GM23338 (cell line): ENCODE data around the gene SHISA4. TPM values are rescaled to one million over a fixed set of nuclear protein-coding genes. Genes with fewer than 3 reads are reported as not detected.

Experiments
- ATAC-seq: fragments of 200-7000 bp; cut with Tn5 transposase; 3 replicates; pipeline ENCODE4 v1.9.1; 2020
- DNase-seq: peaks from one replicate; pipeline ENCODE4 v3.0.0-alpha.2; 2015; ENCODE audit warnings: low spot score
- H2AFZ ChIP-seq: fragments of 200-600 bp; sonication (generic); 2 replicates; pipeline ENCODE4 v1.8.0; 2016; ENCODE audit warnings: antibody characterized with exemption, mild to moderate bottlenecking, moderate library complexity
- H3F3A ChIP-seq: fragments of 200-600 bp; sonication (generic); replicated peaks from 2 replicates; pipeline ENCODE4 v1.8.0; 2017; ENCODE audit warnings: antibody characterized with exemption, mixed run types, low read depth
- H3K27ac ChIP-seq: fragments of 200-600 bp; sonication (generic); 2 replicates; pipeline ENCODE4 v1.6.1; 2016; ENCODE audit warnings: low read depth
- H3K27me3 ChIP-seq: fragments of 200-600 bp; sonication (generic); 2 replicates; pipeline ENCODE4 v1.8.0; 2016; ENCODE audit warnings: mild to moderate bottlenecking, mixed run types, moderate library complexity; ENCODE audit not compliant: insufficient read depth
- H3K36me3 ChIP-seq: fragments of 200-600 bp; sonication (generic); 2 replicates; pipeline ENCODE4 v1.8.0; 2016; ENCODE audit warnings: mild to moderate bottlenecking; ENCODE audit not compliant: insufficient read depth
- H3K4me1 ChIP-seq: fragments of 200-600 bp; sonication (generic); 2 replicates; pipeline ENCODE4 v1.8.0; 2016; ENCODE audit warnings: mild to moderate bottlenecking, moderate library complexity; ENCODE audit not compliant: insufficient read depth
- H3K4me2 ChIP-seq: fragments of 200-600 bp; sonication (generic); 2 replicates; pipeline ENCODE4 v1.7.1; 2017; ENCODE audit warnings: mixed run types
- H3K4me3 ChIP-seq: fragments of 200-600 bp; sonication (generic); 2 replicates; pipeline ENCODE4 v1.6.1; 2016; ENCODE audit warnings: mixed run types
- H3K79me2 ChIP-seq: fragments of 200-600 bp; sonication (generic); replicated peaks from 2 replicates; pipeline ENCODE4 v1.8.0; 2017; ENCODE audit warnings: mild to moderate bottlenecking; ENCODE audit not compliant: insufficient read depth
- H3K9me2 ChIP-seq: fragments of 200-600 bp; sonication (generic); 2 replicates; pipeline ENCODE4 v1.8.0; 2017; ENCODE audit not compliant: insufficient read depth
- H4K20me1 ChIP-seq: fragments of 200-600 bp; sonication (generic); replicated peaks from 2 replicates; pipeline ENCODE4 v1.8.0; 2017; ENCODE audit warnings: mild to moderate bottlenecking; ENCODE audit not compliant: insufficient read depth
- H3K27ac Mint-ChIP-seq: 2 replicates; pipeline ENCODE4 v1.8.0; 2020; ENCODE audit warnings: inconsistent platforms, mild to moderate bottlenecking, moderate library complexity, mixed read lengths
- H3K27me3 Mint-ChIP-seq: 3 replicates; pipeline ENCODE4 v1.8.0; 2022; ENCODE audit warnings: low read depth, mild to moderate bottlenecking, moderate library complexity, mixed read lengths, inconsistent platforms; ENCODE audit not compliant: insufficient read depth, poor library complexity
- H3K36me3 Mint-ChIP-seq: 3 replicates; pipeline ENCODE4 v1.8.0; 2021; ENCODE audit warnings: low read depth, mild to moderate bottlenecking, inconsistent platforms, moderate library complexity, mixed read lengths
- H3K4me1 Mint-ChIP-seq: 3 replicates; pipeline ENCODE4 v1.8.0; 2020; ENCODE audit warnings: mild to moderate bottlenecking, inconsistent platforms, mixed read lengths
- H3K4me3 Mint-ChIP-seq: 3 replicates; pipeline ENCODE4 v1.8.0; 2021; ENCODE audit warnings: moderate library complexity, mild to moderate bottlenecking, inconsistent platforms, mixed read lengths
- H3K9me3 Mint-ChIP-seq: 3 replicates; pipeline ENCODE4 v1.8.0; 2020; ENCODE audit warnings: moderate library complexity, mild to moderate bottlenecking, inconsistent platforms, mixed read lengths
- EZH2 ChIP-seq: fragments of 200-600 bp; sonication (generic); IDR thresholded peaks from one replicate; pipeline ENCODE4 v1.8.0; 2017; ENCODE audit warnings: antibody characterized with exemption, mild to moderate bottlenecking, low read depth; ENCODE audit not compliant: unreplicated experiment
- EZH2phosphoT487 ChIP-seq: fragments of 200-600 bp; sonication (generic); IDR thresholded peaks from one replicate; pipeline ENCODE4 v1.8.1; 2018; ENCODE audit warnings: antibody characterized with exemption; ENCODE audit not compliant: unreplicated experiment
- JUNB ChIP-seq: IDR thresholded peaks from one replicate; pipeline ENCODE4 v1.6.1; 2016; ENCODE audit warnings: antibody characterized with exemption; ENCODE audit not compliant: unreplicated experiment
- NANOG ChIP-seq: IDR thresholded peaks from 2 replicates; pipeline ENCODE4 v1.6.1; 2016; ENCODE audit warnings: antibody characterized with exemption, borderline replicate concordance
- POLR2AphosphoS5 ChIP-seq: IDR thresholded peaks from 2 replicates; pipeline ENCODE4 v1.6.1; 2016; ENCODE audit warnings: antibody characterized with exemption, low read depth
- STAT1 ChIP-seq: IDR thresholded peaks from one replicate; pipeline ENCODE4 v1.6.1; 2016; ENCODE audit warnings: antibody characterized with exemption; ENCODE audit not compliant: unreplicated experiment
- ZNF331 ChIP-seq: fragments of 250-450 bp; sonication (Bioruptor Pico); IDR thresholded peaks from 2 replicates; pipeline ENCODE4 v1.5.0; 2020; ENCODE audit warnings: low read depth, mild to moderate bottlenecking, moderate library complexity
- polyA plus RNA-seq: library from polyadenylated mRNA; unstranded; fragments of >200 nt; fragmentation: Nextera tagmentation; extraction: Ambion mirVana; gene quantifications from 2 replicates; pipeline ENCODE4 v1.2.1, GENCODE V29; 2016
- total RNA-seq: library from RNA; depleted of rRNA; stranded (reverse); fragments of >200 nt; shearing (Covaris generic); gene quantifications from 2 replicates; pipeline ENCODE4 v1.2.3, GENCODE V29; 2014
- TF ChIP-seq, protein P1 (sequence below): IDR thresholded peaks from 2 replicates; pipeline ENCODE4 v1.6.1; 2016; ENCODE audit warnings: antibody characterized with exemption
- TF ChIP-seq, protein P2 (sequence below): fragments of 250-450 bp; sonication (Bioruptor Pico); IDR thresholded peaks from 2 replicates; pipeline ENCODE4 v1.5.0; 2020; ENCODE audit warnings: mild to moderate bottlenecking, moderate library complexity

The SHISA4 gene
- total and polyA plus RNA-seq, 2 experiments from 2014 or later, result 8.0 to 9.2 TPM

DNA sequence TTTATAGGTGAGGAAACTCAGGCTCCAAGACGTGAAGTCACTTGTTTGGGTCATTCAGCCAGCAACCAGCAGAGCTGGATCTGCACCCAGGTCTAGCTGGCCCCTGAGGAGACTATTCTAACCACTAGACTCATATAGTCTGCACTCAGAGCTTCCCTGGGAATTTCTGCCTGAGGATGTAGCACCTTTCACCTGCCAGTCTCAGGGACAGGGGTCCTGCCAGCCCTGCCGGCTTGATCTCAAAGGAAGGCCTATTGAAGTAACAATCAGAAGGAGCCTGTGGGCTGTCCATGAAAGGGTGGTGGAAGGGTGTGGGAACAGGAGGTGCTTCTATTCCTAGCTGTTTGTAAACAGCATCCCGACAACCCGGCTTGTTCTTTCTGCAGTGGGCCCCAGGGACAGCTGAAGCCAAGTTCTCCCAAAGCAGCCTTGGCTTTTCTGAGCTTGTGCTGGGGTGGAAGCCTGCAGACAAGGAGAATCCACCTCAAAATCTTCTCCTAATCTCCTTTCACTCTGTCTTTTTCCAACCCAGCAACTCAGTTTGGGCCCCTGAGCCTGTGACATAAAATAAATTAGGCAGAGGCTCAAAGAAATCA lies 49.8 kb downstream of the SHISA4 start:
- peaks cover 10% of the 10 kb centered on the region for H3K4me1 Mint-ChIP-seq
- Histone ChIP-seq H3K79me2 (no peaks in the 10 kb centered on the region), H3K4me2 (no peak overlapping the region), H3F3A (peaks cover 8% of the 10 kb centered on the region; the same call in 1 of the 2 replicates), H4K20me1 (no peaks in the 10 kb centered on the region), H3K4me3 (no peak overlapping the region), H3K36me3 (no peaks in the 10 kb centered on the region), H3K4me1 (peaks cover 4% of the 10 kb centered on the region; the same call in 1 of the 2 replicates), H2AFZ (no peak overlapping the region), H3K9me2 (no peaks in the 10 kb centered on the region), H3K27me3 (no peaks in the 10 kb centered on the region), H3K27ac (no peak overlapping the region)
- no peak overlapping the region for H3K27ac Mint-ChIP-seq
- no peak for ATAC-seq
- H3K36me3 Mint-ChIP-seq, result no peaks in the 10 kb centered on the region
- no peak for TF ChIP-seq EZH2
- no peak for TF ChIP-seq POLR2AphosphoS5
- TF ChIP-seq JUNB, result no peak
- TF ChIP-seq EZH2phosphoT487, result no peak
- TF ChIP-seq, protein P1, sequence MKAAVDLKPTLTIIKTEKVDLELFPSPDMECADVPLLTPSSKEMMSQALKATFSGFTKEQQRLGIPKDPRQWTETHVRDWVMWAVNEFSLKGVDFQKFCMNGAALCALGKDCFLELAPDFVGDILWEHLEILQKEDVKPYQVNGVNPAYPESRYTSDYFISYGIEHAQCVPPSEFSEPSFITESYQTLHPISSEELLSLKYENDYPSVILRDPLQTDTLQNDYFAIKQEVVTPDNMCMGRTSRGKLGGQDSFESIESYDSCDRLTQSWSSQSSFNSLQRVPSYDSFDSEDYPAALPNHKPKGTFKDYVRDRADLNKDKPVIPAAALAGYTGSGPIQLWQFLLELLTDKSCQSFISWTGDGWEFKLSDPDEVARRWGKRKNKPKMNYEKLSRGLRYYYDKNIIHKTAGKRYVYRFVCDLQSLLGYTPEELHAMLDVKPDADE, result no peak
- TF ChIP-seq, protein P2, sequence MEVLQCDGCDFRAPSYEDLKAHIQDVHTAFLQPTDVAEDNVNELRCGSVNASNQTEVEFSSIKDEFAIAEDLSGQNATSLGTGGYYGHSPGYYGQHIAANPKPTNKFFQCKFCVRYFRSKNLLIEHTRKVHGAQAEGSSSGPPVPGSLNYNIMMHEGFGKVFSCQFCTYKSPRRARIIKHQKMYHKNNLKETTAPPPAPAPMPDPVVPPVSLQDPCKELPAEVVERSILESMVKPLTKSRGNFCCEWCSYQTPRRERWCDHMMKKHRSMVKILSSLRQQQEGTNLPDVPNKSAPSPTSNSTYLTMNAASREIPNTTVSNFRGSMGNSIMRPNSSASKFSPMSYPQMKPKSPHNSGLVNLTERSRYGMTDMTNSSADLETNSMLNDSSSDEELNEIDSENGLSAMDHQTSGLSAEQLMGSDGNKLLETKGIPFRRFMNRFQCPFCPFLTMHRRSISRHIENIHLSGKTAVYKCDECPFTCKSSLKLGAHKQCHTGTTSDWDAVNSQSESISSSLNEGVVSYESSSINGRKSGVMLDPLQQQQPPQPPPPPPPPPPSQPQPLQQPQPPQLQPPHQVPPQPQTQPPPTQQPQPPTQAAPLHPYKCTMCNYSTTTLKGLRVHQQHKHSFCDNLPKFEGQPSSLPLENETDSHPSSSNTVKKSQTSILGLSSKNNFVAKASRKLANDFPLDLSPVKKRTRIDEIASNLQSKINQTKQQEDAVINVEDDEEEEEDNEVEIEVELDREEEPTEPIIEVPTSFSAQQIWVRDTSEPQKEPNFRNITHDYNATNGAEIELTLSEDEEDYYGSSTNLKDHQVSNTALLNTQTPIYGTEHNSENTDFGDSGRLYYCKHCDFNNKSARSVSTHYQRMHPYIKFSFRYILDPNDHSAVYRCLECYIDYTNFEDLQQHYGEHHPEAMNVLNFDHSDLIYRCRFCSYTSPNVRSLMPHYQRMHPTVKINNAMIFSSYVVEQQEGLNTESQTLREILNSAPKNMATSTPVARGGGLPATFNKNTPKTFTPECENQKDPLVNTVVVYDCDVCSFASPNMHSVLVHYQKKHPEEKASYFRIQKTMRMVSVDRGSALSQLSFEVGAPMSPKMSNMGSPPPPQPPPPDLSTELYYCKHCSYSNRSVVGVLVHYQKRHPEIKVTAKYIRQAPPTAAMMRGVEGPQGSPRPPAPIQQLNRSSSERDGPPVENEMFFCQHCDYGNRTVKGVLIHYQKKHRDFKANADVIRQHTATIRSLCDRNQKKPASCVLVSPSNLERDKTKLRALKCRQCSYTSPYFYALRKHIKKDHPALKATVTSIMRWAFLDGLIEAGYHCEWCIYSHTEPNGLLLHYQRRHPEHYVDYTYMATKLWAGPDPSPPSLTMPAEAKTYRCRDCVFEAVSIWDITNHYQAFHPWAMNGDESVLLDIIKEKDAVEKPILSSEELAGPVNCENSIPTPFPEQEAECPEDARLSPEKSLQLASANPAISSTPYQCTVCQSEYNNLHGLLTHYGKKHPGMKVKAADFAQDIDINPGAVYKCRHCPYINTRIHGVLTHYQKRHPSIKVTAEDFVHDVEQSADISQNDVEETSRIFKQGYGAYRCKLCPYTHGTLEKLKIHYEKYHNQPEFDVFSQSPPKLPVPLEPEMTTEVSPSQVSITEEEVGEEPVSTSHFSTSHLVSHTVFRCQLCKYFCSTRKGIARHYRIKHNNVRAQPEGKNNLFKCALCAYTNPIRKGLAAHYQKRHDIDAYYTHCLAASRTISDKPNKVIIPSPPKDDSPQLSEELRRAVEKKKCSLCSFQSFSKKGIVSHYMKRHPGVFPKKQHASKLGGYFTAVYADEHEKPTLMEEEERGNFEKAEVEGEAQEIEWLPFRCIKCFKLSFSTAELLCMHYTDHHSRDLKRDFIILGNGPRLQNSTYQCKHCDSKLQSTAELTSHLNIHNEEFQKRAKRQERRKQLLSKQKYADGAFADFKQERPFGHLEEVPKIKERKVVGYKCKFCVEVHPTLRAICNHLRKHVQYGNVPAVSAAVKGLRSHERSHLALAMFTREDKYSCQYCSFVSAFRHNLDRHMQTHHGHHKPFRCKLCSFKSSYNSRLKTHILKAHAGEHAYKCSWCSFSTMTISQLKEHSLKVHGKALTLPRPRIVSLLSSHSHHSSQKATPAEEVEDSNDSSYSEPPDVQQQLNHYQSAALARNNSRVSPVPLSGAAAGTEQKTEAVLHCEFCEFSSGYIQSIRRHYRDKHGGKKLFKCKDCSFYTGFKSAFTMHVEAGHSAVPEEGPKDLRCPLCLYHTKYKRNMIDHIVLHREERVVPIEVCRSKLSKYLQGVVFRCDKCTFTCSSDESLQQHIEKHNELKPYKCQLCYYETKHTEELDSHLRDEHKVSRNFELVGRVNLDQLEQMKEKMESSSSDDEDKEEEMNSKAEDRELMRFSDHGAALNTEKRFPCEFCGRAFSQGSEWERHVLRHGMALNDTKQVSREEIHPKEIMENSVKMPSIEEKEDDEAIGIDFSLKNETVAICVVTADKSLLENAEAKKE (CRISPR knock-in tag), result no peak
- no peak for TF ChIP-seq NANOG
- no peak for TF ChIP-seq STAT1
- TF ChIP-seq ZNF331 (CRISPR knock-in tag), result no peak
- peaks cover 2% of the 10 kb centered on the region for H3K27me3 Mint-ChIP-seq
- no peak overlapping the region for H3K4me3 Mint-ChIP-seq
- no peak for DNase-seq
- H3K9me3 Mint-ChIP-seq, result no peaks in the 10 kb centered on the region
